HEK293 (cell line): ENCODE data around the gene MACF1.

ENCODE experiments used
- CTCF ChIA-PET: fragments of 350-600 bp; formaldehyde crosslinking; extraction: SDS; loops from one replicate; lab custom pipeline; 2021; ENCODE audit warnings: antibody characterized with exemption; lab: Yijun Ruan, JAX
- POLR2A ChIA-PET: fragments of 300-600 bp; formaldehyde crosslinking; extraction: SDS; loops from one replicate; lab custom pipeline; 2020; ENCODE audit warnings: antibody characterized with exemption, inconsistent platforms; lab: Yijun Ruan, JAX
- H3K27ac ChIP-seq: fragments of 200-500 bp; sonication (Bioruptor generic); 2 replicates; pipeline ENCODE4 v1.5.1; 2014; ENCODE audit warnings: low read depth, low read length, control low read depth, inconsistent platforms; ENCODE audit errors: extremely low read depth
- H3K36me3 ChIP-seq, 2 experiments: fragments of 200-500 bp in 1 of 2; sonication (Bioruptor generic) in 1 of 2; 1 replicate in 1 of 2; 2 replicates in 1 of 2; pipeline ENCODE4 v1.5.1; 2014 to 2017; ENCODE audit warnings: inconsistent platforms in 2 of 2, low read length in 2 of 2; ENCODE audit not compliant: control insufficient read depth in 2 of 2, insufficient read depth in 1 of 2
- H3K4me1 ChIP-seq: fragments of 200-500 bp; sonication (Bioruptor generic); 2 replicates; pipeline ENCODE4 v1.5.1; 2014; ENCODE audit warnings: mild to moderate bottlenecking, low read length, inconsistent platforms; ENCODE audit not compliant: control insufficient read depth, insufficient read depth
- H3K4me3 ChIP-seq: 2 replicates; pipeline ENCODE4 v1.5.1; 2011; ENCODE audit warnings: low read depth, mild to moderate bottlenecking, control low read depth, low read length, moderate library complexity
- H3K9me3 ChIP-seq: fragments of 200-500 bp; sonication (Bioruptor generic); 2 replicates; pipeline ENCODE4 v1.5.1; 2014; ENCODE audit warnings: low read depth, low read length, inconsistent platforms; ENCODE audit not compliant: control insufficient read depth, insufficient read depth
- SCRT2 ChIP-seq: fragments of 450-650 bp; formaldehyde crosslinking; IDR thresholded peaks from 2 replicates; pipeline ENCODE4 v1.5.1; 2016; ENCODE audit warnings: missing biosample characterization, missing genetic modification characterization
- ZBTB21 ChIP-seq: fragments of 450-650 bp; formaldehyde crosslinking; IDR thresholded peaks from 2 replicates; pipeline ENCODE4 v1.5.1; 2017; ENCODE audit warnings: missing biosample characterization, missing genetic modification characterization
- ZNF138 ChIP-seq: fragments of 450-650 bp; formaldehyde crosslinking; IDR thresholded peaks from 2 replicates; pipeline ENCODE4 v1.5.1; 2016; ENCODE audit warnings: missing biosample characterization, missing genetic modification characterization, borderline replicate concordance
- ZNF140 ChIP-seq: fragments of 450-650 bp; formaldehyde crosslinking; IDR thresholded peaks from 2 replicates; pipeline ENCODE4 v1.5.1; 2016; ENCODE audit warnings: missing biosample characterization, missing genetic modification characterization
- ZNF146 ChIP-seq: fragments of 450-650 bp; formaldehyde crosslinking; IDR thresholded peaks from 2 replicates; pipeline ENCODE4 v1.5.1; 2016; ENCODE audit warnings: missing biosample characterization, missing genetic modification characterization
- ZNF169 ChIP-seq: fragments of 450-650 bp; formaldehyde crosslinking; IDR thresholded peaks from 2 replicates; pipeline ENCODE4 v1.5.1; 2016; ENCODE audit warnings: missing biosample characterization, missing genetic modification characterization
- ZNF26 ChIP-seq: fragments of 450-650 bp; formaldehyde crosslinking; IDR thresholded peaks from 2 replicates; pipeline ENCODE4 v1.5.1; 2016; ENCODE audit warnings: missing biosample characterization, missing genetic modification characterization
- ZNF266 ChIP-seq: fragments of 450-650 bp; formaldehyde crosslinking; IDR thresholded peaks from 2 replicates; pipeline ENCODE4 v1.5.1; 2016; ENCODE audit warnings: missing biosample characterization, missing genetic modification characterization, low read depth
- ZNF280D ChIP-seq: fragments of 450-650 bp; formaldehyde crosslinking; IDR thresholded peaks from 2 replicates; pipeline ENCODE4 v1.5.1; 2016; ENCODE audit warnings: missing biosample characterization, missing genetic modification characterization
- ZNF324 ChIP-seq: fragments of 450-650 bp; formaldehyde crosslinking; IDR thresholded peaks from 2 replicates; pipeline ENCODE4 v1.5.1; 2016; ENCODE audit warnings: missing biosample characterization, missing genetic modification characterization
- ZNF391 ChIP-seq: fragments of 450-650 bp; formaldehyde crosslinking; IDR thresholded peaks from 2 replicates; pipeline ENCODE4 v1.5.1; 2016; ENCODE audit warnings: low read depth, missing biosample characterization, missing genetic modification characterization, borderline replicate concordance
- ZNF488 ChIP-seq: fragments of 450-650 bp; formaldehyde crosslinking; IDR thresholded peaks from 2 replicates; pipeline ENCODE4 v1.5.1; 2016; ENCODE audit warnings: missing biosample characterization, missing genetic modification characterization
- ZNF521 ChIP-seq: fragments of 450-650 bp; formaldehyde crosslinking; IDR thresholded peaks from 2 replicates; pipeline ENCODE4 v1.5.1; 2017; ENCODE audit warnings: missing biosample characterization, mild to moderate bottlenecking, missing genetic modification characterization
- ZNF544 ChIP-seq: fragments of 450-650 bp; formaldehyde crosslinking; IDR thresholded peaks from 2 replicates; pipeline ENCODE4 v1.5.0; 2017; ENCODE audit warnings: missing biosample characterization, missing genetic modification characterization
- ZNF596 ChIP-seq: fragments of 450-650 bp; IDR thresholded peaks from 2 replicates; pipeline ENCODE4 v1.5.0; 2018; ENCODE audit warnings: missing biosample characterization, mild to moderate bottlenecking, missing genetic modification characterization, moderate library complexity
- ZNF747 ChIP-seq: fragments of 450-650 bp; formaldehyde crosslinking; IDR thresholded peaks from 2 replicates; pipeline ENCODE4 v1.5.1; 2016; ENCODE audit warnings: missing biosample characterization, missing genetic modification characterization
- ZNF768 ChIP-seq: fragments of 450-650 bp; formaldehyde crosslinking; IDR thresholded peaks from 2 replicates; pipeline ENCODE4 v1.5.1; 2018; ENCODE audit warnings: missing biosample characterization, mild to moderate bottlenecking, missing genetic modification characterization
- ZNF792 ChIP-seq: fragments of 450-650 bp; formaldehyde crosslinking; IDR thresholded peaks from 2 replicates; pipeline ENCODE4 v1.5.1; 2016; ENCODE audit warnings: missing biosample characterization, missing genetic modification characterization
- ZSCAN30 ChIP-seq: fragments of 450-650 bp; IDR thresholded peaks from 2 replicates; pipeline ENCODE4 v1.5.1; 2018; ENCODE audit warnings: missing biosample characterization, mild to moderate bottlenecking, missing genetic modification characterization, moderate library complexity
- TF ChIP-seq, protein P1 (sequence below): fragments of 450-650 bp; formaldehyde crosslinking; IDR thresholded peaks from 2 replicates; pipeline ENCODE4 v1.5.1; 2017; ENCODE audit warnings: missing biosample characterization, missing genetic modification characterization
- TF ChIP-seq, protein P2 (sequence below): fragments of 450-650 bp; formaldehyde crosslinking; IDR thresholded peaks from 2 replicates; pipeline ENCODE4 v1.5.0; 2017; ENCODE audit warnings: missing biosample characterization, missing genetic modification characterization, borderline replicate concordance

The MACF1 gene

DNA sequence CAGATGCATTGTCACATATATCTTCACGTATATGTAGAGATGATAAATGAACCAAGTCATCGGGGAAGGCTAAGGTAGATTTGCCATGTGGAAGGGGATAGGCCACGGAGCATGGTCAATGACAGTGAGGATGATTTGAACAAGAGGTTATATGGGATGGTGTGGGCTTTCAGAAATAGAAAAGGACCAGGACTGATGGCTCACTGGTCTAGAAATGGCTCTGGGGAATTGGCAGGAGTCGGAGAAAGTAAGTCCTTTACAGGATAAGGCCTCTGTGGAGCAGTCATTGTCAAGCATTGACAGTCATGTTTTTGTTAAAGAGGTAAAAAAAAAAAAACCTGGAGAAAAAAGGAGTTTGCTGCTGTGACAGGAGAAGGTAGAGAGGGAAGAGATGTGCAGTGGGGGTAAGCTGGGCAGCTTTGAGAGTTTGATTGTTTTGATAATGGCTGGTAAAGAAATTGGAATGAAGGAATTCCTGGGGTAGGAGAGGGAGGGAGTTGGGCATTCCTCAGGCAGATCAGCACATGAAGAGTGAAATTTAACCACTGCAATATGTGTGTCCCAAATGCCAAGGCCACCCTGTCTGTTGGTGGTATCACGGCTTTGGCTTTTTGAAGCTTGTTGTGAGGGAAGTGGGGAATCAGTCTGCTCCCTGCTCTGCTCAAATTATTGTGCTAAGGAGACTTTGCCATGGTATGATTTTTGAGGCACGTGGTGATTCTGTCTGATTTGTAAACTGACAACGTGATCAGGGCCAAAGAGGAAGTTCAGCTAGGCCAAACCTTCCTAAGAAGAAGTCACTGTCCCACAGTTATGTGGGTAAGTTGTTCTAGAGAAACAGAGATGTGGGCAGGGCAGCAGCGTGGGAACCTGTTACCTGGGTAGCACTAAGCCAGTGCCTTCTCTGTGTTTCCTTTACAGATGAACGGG is 26.0 kb downstream of the MACF1 start:
- TF ChIP-seq ZNF280D = no peak
- peaks cover 0 to 7% of the 10 kb centered on the region in 2 experiments; a peak in 1 of 3 replicates for H3K36me3 ChIP-seq
- CTCF ChIA-PET = interaction anchor here (0.6 to 0.7 kb wide), 2 partner anchors 24 to 99 kb away, joined by 3 read pairs; no protein-coding TSS in a partner anchor
- no peaks in the 10 kb centered on the region for H3K4me1 ChIP-seq
- H3K27ac ChIP-seq = no peak overlapping the region
- POLR2A ChIA-PET = no interaction called here
- no peak overlapping the region for H3K4me3 ChIP-seq
- H3K9me3 ChIP-seq = no peaks in the 10 kb centered on the region

- H3K9me3 ChIP-seq = no peaks in the 10 kb centered on the region
- no peak overlapping the region for H3K4me3 ChIP-seq
- ChIA-PET CTCF (interaction anchor here (0.5 to 2.8 kb wide), 2 partner anchors 22 to 39 kb away, joined by 3 to 9 read pairs; no protein-coding TSS in a partner anchor), POLR2A (no interaction called here)
- H3K36me3 ChIP-seq = peaks cover 0 to 11% of the 10 kb centered on the region in 2 experiments; a peak in 1 of 3 replicates
- H3K4me1 ChIP-seq = no peaks in the 10 kb centered on the region
- TF ChIP-seq ZNF488 (tag by site-specific recombination) (no peak), ZNF26 (tag by site-specific recombination) (no peak), ZBTB21 (tag by site-specific recombination) (no peak), ZNF521 (tag by site-specific recombination) (no peak), SCRT2 (tag by site-specific recombination) (no peak), ZNF792 (no peak), ZNF544 (tag by site-specific recombination) (no peak), ZNF747 (no peak), ZNF138 (tag by site-specific recombination) (no peak), ZNF324 (tag by site-specific recombination) (no peak), ZNF146 (tag by site-specific recombination) (no peak), ZNF596 (tag by site-specific recombination) (no peak), ZSCAN30 (tag by site-specific recombination) (no peak), ZNF266 (tag by site-specific recombination) (no peak), ZNF140 (tag by site-specific recombination) (no peak), ZNF768 (no peak), ZNF169 (tag by site-specific recombination) (no peak), ZNF391 (tag by site-specific recombination) (no peak)
- TF ChIP-seq, protein P1, sequence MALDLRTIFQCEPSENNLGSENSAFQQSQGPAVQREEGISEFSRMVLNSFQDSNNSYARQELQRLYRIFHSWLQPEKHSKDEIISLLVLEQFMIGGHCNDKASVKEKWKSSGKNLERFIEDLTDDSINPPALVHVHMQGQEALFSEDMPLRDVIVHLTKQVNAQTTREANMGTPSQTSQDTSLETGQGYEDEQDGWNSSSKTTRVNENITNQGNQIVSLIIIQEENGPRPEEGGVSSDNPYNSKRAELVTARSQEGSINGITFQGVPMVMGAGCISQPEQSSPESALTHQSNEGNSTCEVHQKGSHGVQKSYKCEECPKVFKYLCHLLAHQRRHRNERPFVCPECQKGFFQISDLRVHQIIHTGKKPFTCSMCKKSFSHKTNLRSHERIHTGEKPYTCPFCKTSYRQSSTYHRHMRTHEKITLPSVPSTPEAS (tag by site-specific recombination) = no peak
- TF ChIP-seq, protein P2, sequence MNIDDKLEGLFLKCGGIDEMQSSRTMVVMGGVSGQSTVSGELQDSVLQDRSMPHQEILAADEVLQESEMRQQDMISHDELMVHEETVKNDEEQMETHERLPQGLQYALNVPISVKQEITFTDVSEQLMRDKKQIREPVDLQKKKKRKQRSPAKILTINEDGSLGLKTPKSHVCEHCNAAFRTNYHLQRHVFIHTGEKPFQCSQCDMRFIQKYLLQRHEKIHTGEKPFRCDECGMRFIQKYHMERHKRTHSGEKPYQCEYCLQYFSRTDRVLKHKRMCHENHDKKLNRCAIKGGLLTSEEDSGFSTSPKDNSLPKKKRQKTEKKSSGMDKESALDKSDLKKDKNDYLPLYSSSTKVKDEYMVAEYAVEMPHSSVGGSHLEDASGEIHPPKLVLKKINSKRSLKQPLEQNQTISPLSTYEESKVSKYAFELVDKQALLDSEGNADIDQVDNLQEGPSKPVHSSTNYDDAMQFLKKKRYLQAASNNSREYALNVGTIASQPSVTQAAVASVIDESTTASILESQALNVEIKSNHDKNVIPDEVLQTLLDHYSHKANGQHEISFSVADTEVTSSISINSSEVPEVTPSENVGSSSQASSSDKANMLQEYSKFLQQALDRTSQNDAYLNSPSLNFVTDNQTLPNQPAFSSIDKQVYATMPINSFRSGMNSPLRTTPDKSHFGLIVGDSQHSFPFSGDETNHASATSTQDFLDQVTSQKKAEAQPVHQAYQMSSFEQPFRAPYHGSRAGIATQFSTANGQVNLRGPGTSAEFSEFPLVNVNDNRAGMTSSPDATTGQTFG (tag by site-specific recombination) = no peak
- no peak overlapping the region for H3K27ac ChIP-seq
Observed at GRCh38 chr1:39236971-39237370, 32.5 kb downstream of the MACF1 start.
